Measurements from ENCODE around the gene CFAP74. TPM values are rescaled to one million over a fixed set of nuclear protein-coding genes. Genes with fewer than 3 reads are reported as not detected.

CFAP74 gene
- polyA plus RNA-seq, 2 of the 4 experiments (the other 2 are of a cell fraction): 0.03 to 0.04 TPM

- POLR2A ChIA-PET: no interaction called here
- TF ChIP-seq CTCF (IDR thresholded peaks at IDR 0.05) (no peak), HOXA7 (CRISPR knock-in tag; IDR thresholded peaks at IDR 0.05) (no peak)
Observed at GRCh38 chr1:1914101-1914970, 89.2 kb downstream of the CFAP74 start.

GRCh38 chr1:1911350-1912041 lies 92.1 kb downstream of the CFAP74 start:
- WGBS (ENCODE audit: missing lambda C conversion rate): 78% methylated on average over 8 of the region's 13 CpGs
- no peak overlapping the region for H3K4me2 ChIP-seq
- POLR2A ChIA-PET: no interaction called here
- DNase-seq (ENCODE audit: low read depth in 1 of 2, low spot score in 1 of 2) (no peak), ATAC-seq (no peak), FAIRE-seq (no peak)
- H3K9me3 ChIP-seq: no peaks in the 10 kb centered on the region
- no peak overlapping the region for H3K27ac ChIP-seq
- no peak overlapping the region for H3K4me3 ChIP-seq
- CTCF ChIA-PET: interaction anchor here (5.4 kb wide), 1 partner anchor 133 kb away, joined by 30 read pairs; no protein-coding TSS in a partner anchor
- H3K4me1 ChIP-seq: peaks cover 20% of the 10 kb centered on the region
- TF ChIP-seq EHF (CRISPR knock-in tag; IDR thresholded peaks at IDR 0.05) (no peak), MAZ (IDR thresholded peaks at IDR 0.05; ENCODE audit: borderline replicate concordance, low read depth, low read length) (no peak), JUNB (IDR thresholded peaks at IDR 0.05) (no peak), ZNF302 (CRISPR knock-in tag; IDR thresholded peaks at IDR 0.05) (no peak), CEBPB (IDR thresholded peaks at IDR 0.05) (no peak), ESRRA (IDR thresholded peaks at IDR 0.05; ENCODE audit: borderline replicate concordance, low read length) (no peak), HOXB5 (CRISPR knock-in tag; IDR thresholded peaks at IDR 0.05) (no peak), FOXS1 (CRISPR knock-in tag; IDR thresholded peaks at IDR 0.05) (no peak), CHD4 (IDR thresholded peaks at IDR 0.05; ENCODE audit: borderline replicate concordance) (no peak), BHLHE40 (IDR thresholded peaks at IDR 0.05; ENCODE audit: low read depth, low read length) (no peak), HES2 (IDR thresholded peaks at IDR 0.05) (no peak), MAFK (IDR thresholded peaks at IDR 0.05; ENCODE audit: partially characterized antibody) (no peak), RNF2 (IDR thresholded peaks at IDR 0.05; ENCODE audit: borderline replicate concordance, low read depth) (no peak), ZSCAN20 (CRISPR knock-in tag; IDR thresholded peaks at IDR 0.05) (no peak)
- TF ChIP-seq, protein P1, sequence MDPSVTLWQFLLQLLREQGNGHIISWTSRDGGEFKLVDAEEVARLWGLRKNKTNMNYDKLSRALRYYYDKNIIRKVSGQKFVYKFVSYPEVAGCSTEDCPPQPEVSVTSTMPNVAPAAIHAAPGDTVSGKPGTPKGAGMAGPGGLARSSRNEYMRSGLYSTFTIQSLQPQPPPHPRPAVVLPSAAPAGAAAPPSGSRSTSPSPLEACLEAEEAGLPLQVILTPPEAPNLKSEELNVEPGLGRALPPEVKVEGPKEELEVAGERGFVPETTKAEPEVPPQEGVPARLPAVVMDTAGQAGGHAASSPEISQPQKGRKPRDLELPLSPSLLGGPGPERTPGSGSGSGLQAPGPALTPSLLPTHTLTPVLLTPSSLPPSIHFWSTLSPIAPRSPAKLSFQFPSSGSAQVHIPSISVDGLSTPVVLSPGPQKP (IDR thresholded peaks at IDR 0.05; ENCODE audit: low read depth, low read length): no peak
- TF ChIP-seq, protein P2, sequence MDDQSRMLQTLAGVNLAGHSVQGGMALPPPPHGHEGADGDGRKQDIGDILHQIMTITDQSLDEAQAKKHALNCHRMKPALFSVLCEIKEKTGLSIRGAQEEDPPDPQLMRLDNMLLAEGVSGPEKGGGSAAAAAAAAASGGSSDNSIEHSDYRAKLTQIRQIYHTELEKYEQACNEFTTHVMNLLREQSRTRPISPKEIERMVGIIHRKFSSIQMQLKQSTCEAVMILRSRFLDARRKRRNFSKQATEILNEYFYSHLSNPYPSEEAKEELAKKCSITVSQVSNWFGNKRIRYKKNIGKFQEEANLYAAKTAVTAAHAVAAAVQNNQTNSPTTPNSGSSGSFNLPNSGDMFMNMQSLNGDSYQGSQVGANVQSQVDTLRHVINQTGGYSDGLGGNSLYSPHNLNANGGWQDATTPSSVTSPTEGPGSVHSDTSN (IDR thresholded peaks at IDR 0.05): no peak

More at GRCh38 chr1:1914101-1914970, 89.2 kb downstream of the CFAP74 start:
- no peak overlapping the region for H3K27ac ChIP-seq
- no peak overlapping the region for H3K4me2 ChIP-seq
- H3K4me3 ChIP-seq: no peak overlapping the region
- FAIRE-seq (no peak), ATAC-seq (no peak), DNase-seq (ENCODE audit: low read depth in 1 of 2, low spot score in 1 of 2) (no peak)
- CTCF ChIA-PET: interaction anchor here (0.7 to 2.6 kb wide), 2 partner anchors 8 to 130 kb away, joined by 3 to 7 read pairs; no protein-coding TSS in a partner anchor
- 85% methylated on average over 8 of the region's 20 CpGs for WGBS (ENCODE audit: missing lambda C conversion rate)
- peaks cover 9% of the 10 kb centered on the region; the same call in 2 of the 3 replicates for H3K4me1 ChIP-seq
- H3K9me3 ChIP-seq: no peaks in the 10 kb centered on the region
